Loucy (cell line): ENCODE data around the gene DPM1.

Experiments used
- H2AFZ ChIP-seq: fragments of 200-600 bp; sonication (generic); 2 replicates; pipeline ENCODE4 v1.6.0; 2016; ENCODE audit warnings: antibody characterized with exemption, mild to moderate bottlenecking, low read length, moderate library complexity
- H3F3A ChIP-seq: fragments of 200-600 bp; 2 replicates; pipeline ENCODE4 v1.6.0; 2016; ENCODE audit warnings: antibody characterized with exemption, low read depth, mild to moderate bottlenecking
- H3K27me3 ChIP-seq: fragments of 200-600 bp; sonication (generic); 2 replicates; pipeline ENCODE4 v1.6.1; 2014; ENCODE audit warnings: low read length, mild to moderate bottlenecking; ENCODE audit not compliant: insufficient read depth, poor library complexity, severe bottlenecking
- H3K36me3 ChIP-seq: fragments of 200-600 bp; sonication (generic); 2 replicates; pipeline ENCODE4 v1.6.1; 2016; ENCODE audit warnings: low read length; ENCODE audit not compliant: insufficient read depth
- H3K4me1 ChIP-seq: fragments of 200-600 bp; sonication (generic); 2 replicates; pipeline ENCODE4 v1.5.1; 2014; ENCODE audit warnings: low read length, mild to moderate bottlenecking; ENCODE audit not compliant: insufficient read depth, poor library complexity, severe bottlenecking
- H3K4me2 ChIP-seq: fragments of 200-600 bp; sonication (generic); 2 replicates; pipeline ENCODE4 v1.6.0; 2014; ENCODE audit warnings: antibody characterized with exemption, low read length, low read depth, mild to moderate bottlenecking; ENCODE audit not compliant: poor library complexity, severe bottlenecking
- H3K4me3 ChIP-seq: fragments of 200-600 bp; sonication (generic); 2 replicates; pipeline ENCODE4 v1.5.1; 2014; ENCODE audit warnings: low read length, mild to moderate bottlenecking, mixed read lengths; ENCODE audit not compliant: poor library complexity, severe bottlenecking
- H3K79me2 ChIP-seq: fragments of 200-600 bp; sonication (generic); 2 replicates; pipeline ENCODE4 v1.6.1; 2014; ENCODE audit warnings: low read length; ENCODE audit not compliant: insufficient read depth
- H3K9ac ChIP-seq: fragments of 200-600 bp; sonication (generic); 2 replicates; pipeline ENCODE4 v1.6.0; 2014; ENCODE audit warnings: mild to moderate bottlenecking, low read depth, low read length, moderate library complexity; ENCODE audit not compliant: poor library complexity, severe bottlenecking
- H3K9me2 ChIP-seq: fragments of 200-600 bp; sonication (generic); replicated peaks from 2 replicates; pipeline ENCODE4 v1.6.1; 2016; ENCODE audit warnings: low read depth, low read length, mixed read lengths
- H3K9me3 ChIP-seq: fragments of 200-600 bp; sonication (generic); 2 replicates; pipeline ENCODE4 v1.6.1; 2014; ENCODE audit warnings: mild to moderate bottlenecking, antibody characterized with exemption, low read length, low read depth; ENCODE audit not compliant: insufficient read depth
- H4K20me1 ChIP-seq: fragments of 200-600 bp; sonication (generic); 2 replicates; pipeline ENCODE4 v1.6.0; 2014; ENCODE audit warnings: antibody characterized with exemption, low read length, mild to moderate bottlenecking; ENCODE audit not compliant: insufficient read depth, poor library complexity, severe bottlenecking
- CTCF ChIP-seq: fragments of 200-600 bp; sonication (generic); conservative IDR thresholded peaks from 2 replicates; pipeline ENCODE4 v1.5.1; 2014; ENCODE audit warnings: mild to moderate bottlenecking, antibody characterized with exemption, low read length
- EZH2phosphoT487 ChIP-seq: fragments of 200-600 bp; IDR thresholded peaks from 2 replicates; pipeline ENCODE4 v1.6.1; 2018; ENCODE audit warnings: antibody characterized with exemption, mild to moderate bottlenecking, moderate library complexity, borderline replicate concordance

DPM1 gene

GRCh38 chr20:50957798-50958614 lies at the start of gene DPM1:
Gene DPM1, minus strand, starts transcription at chr20:50958532. Its CDS starts 9 bp downstream, at chr20:50958523.
- Histone ChIP-seq H3K4me1 (peaks cover 26% of the 10 kb centered on the region), H3K79me2 (peaks cover 71% of the 10 kb centered on the region), H2AFZ (peak within 1 kb of the TSS; percentile 98), H3F3A (no peaks in the 10 kb centered on the region), H3K4me3 (peak within 1 kb of the TSS; percentile 95), H3K9ac (peak within 1 kb of the TSS; percentile 88), H3K27me3 (no peaks in the 10 kb centered on the region), H4K20me1 (peaks cover 51% of the 10 kb centered on the region), H3K4me2 (peak within 1 kb of the TSS; percentile 93), H3K9me3 (no peaks in the 10 kb centered on the region), H3K36me3 (peaks cover 14% of the 10 kb centered on the region; the same call in 1 of the 2 replicates), H3K9me2 (no peaks in the 10 kb centered on the region)
- TF ChIP-seq CTCF (no peak), EZH2phosphoT487 (no peak)

- no peaks in the 10 kb centered on the region for H3F3A ChIP-seq
- no peak for TF ChIP-seq CTCF
- no peak for TF ChIP-seq EZH2phosphoT487
- H3K4me3 ChIP-seq: no peak overlapping the region
- H3K27me3 ChIP-seq: no peaks in the 10 kb centered on the region
- H3K36me3 ChIP-seq: no peaks in the 10 kb centered on the region
- H3K4me2 ChIP-seq: no peak overlapping the region
- H3K9ac ChIP-seq: no peak overlapping the region
- no peaks in the 10 kb centered on the region for H3K9me3 ChIP-seq
- H4K20me1 ChIP-seq: no peaks in the 10 kb centered on the region
- H3K4me1 ChIP-seq: no peaks in the 10 kb centered on the region
- no peaks in the 10 kb centered on the region for H3K9me2 ChIP-seq
- no peak overlapping the region for H2AFZ ChIP-seq
- no peaks in the 10 kb centered on the region for H3K79me2 ChIP-seq
These were observed 46.9 kb upstream of the DPM1 start for GRCh38 chr20:51005214-51005613.

- Histone ChIP-seq H4K20me1 (no peaks in the 10 kb centered on the region), H3K9me2 (no peaks in the 10 kb centered on the region), H2AFZ (no peak overlapping the region), H3K4me2 (no peak overlapping the region), H3K4me1 (no peaks in the 10 kb centered on the region), H3K9ac (no peak overlapping the region), H3K9me3 (no peaks in the 10 kb centered on the region), H3F3A (no peaks in the 10 kb centered on the region), H3K79me2 (no peaks in the 10 kb centered on the region), H3K4me3 (no peak overlapping the region), H3K36me3 (no peaks in the 10 kb centered on the region), H3K27me3 (peaks cover 3% of the 10 kb centered on the region)
- TF ChIP-seq CTCF (no peak), EZH2phosphoT487 (no peak)
These were observed 46.4 kb upstream of the DPM1 start for GRCh38 chr20:51004781-51005180.
